HG03135 (cell line): Measurements from ENCODE around the gene TEPSIN.

Source experiments
- ATAC-seq: cut with Tn5 transposase; IDR thresholded peaks from one replicate; pipeline ENCODE4 v1.9.1; 2021; ENCODE audit warnings: mild to moderate bottlenecking, moderate library complexity; ENCODE audit not compliant: unreplicated experiment

The TEPSIN gene

DNA sequence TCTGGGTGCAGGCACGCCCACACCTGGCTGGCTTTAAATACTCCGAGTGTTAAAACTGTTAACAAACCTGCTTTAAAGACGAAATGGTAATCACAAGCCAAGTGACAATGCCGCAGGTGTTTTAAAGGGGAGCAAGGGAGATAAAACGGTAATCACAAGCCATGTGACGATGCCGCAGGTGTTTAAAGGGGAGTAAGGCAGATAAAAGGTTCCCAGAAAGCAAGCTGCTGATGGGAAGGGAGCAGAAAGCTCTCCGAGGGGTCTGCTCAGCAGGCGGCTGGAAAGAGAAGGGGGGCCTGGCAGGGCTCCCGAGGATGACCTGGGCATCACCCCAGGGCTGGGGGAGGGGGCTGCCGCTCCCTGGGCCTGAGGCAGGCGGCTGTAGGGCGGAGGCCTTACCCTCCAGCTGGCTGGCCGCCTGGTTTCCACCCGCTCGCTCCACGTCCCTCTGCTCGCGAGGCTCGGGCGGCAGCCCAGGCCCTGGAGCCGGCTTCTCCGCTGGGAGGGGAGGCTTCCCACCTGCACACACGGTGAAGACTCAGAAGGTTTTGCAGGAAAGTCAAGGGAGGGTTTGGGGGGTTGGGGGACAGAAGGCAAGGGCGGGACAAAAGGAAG is 12.3 kb upstream of the TEPSIN start:
- no peak for ATAC-seq

DNA sequence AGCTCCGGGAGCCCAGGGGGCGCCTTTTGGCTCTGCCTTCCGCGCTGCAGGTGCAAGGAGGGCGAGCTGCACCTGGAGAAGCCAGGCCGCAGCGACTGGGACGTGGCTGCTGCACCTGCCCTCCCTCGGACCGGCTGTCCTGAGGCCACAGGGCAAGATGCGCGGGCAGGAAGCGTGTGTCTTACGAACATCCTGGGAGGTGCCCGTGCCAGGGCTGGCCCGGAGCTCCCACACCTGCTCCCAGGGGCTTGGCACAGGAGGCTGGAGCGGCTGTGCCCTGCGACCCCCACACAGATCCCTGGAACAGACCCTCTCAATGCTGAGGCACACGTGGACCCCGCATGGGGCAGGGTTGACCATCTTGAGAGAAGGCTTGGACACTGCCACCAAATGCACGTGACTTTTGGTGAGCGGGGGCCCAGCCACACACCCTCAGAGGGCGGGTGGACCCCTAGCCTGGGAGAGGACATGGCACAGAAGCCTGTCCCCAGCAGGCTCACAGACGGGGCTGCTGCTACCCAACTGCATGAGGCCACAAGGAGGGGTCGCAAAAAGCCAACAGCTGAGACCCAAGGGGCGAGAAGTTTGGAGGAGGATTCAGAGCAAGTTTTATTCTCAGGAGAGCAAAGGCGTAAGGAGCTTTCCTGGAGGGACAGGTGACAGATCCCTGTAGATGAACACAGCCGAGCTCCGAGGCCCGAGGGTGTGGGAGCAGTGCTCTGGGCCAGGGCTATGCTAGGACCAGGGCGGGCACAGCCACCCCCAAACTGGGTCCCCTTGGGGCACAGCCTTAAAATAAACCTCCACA is 11.6 kb upstream of the TEPSIN start:
- no peak for ATAC-seq

DNA sequence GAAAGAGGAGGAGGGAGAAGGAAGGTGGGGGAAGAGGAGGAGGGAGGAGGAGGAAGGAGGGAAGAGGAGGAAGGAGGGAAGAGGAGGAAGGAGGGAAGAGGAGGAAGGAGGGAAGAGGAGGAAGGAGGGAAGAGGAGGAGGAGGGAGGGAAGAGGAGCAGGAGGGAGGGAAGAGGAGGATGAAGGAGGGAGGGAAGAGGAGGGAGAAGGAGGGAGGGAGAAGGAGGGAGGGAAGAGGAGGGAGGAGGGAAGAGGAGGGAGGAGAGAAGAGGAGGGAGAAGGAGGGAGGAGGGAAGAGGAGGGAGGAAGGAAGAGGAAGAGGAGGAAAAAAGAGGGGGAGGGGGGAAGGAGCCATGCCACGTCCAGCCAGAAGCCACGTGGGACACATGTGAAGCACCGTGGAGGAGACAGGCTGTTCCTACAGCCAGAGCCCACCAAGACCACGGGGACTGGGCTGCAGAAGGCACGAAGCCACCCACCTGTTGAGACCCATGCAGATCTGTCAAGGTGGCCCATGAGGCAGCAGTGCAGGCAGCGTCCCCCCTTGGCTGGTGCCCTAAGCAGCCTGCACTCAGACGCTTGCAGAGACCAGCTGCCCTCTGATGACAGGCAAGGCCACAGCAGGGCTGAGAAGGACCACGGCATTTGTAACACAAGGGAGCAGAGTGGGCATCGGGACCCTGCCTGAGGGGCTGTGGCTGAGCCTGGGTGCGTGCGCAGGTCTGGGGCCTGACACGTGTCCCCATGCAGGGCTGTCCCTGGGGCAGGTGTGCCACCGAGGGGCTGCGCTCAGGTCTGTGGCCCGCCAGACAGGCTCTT is 10.6 kb upstream of the TEPSIN start:
- no peak for ATAC-seq

DNA sequence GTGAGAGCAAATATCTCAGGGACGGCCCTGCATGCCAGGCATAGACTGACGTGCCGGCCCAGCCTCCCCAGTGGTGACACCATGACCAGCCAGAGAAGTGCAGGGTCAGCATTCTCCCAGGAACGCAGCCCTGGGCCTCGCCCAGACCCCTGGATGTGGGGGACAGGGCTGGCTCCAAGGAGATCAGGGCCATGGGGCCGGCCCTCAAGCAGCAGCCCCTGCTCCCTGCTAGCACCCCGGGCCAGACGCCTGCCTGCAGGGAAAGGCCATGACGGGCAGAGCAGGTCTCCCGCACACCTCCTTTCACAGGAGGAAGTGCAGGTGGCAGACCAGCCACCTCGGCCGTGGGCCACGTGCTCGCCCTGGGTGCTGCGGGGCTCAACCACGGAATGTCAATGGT is 9.8 kb upstream of the TEPSIN start:
- no peak for ATAC-seq

- ATAC-seq: no peak
Observed at GRCh38 chr17:81247339-81247990, 8.6 kb upstream of the TEPSIN start.

DNA sequence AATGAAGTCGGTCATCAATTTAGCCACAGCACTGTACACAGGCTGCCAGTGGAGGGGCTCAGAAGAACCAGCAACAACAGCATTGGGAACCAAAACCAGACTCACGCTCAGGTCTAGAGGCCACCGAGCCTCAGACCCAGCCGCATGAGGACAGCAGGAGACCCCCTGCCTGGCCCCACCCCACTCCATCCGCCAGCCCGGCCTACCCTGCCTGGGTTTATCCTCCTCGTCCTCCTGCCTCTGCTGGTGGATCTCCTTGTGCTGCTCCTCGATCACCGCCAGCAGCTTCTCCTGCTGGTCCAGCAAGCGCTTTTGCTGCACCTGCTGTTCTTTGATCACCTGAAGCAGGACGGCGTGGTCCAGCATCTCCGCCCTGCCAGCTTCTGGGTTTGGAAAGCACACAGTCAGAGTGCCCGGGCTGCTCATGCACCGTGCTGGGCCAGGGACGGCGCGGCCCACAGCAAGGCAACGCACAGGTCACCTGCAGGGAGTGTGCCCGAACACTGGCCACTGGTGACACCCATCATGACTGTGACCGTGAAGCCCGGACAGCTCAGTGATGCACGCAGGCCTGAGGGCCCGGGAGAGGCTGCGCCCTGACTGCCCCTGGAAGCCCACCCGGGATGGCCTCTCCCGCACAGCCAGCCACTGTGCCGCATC is 8.0 kb upstream of the TEPSIN start:
- ATAC-seq: no peak

DNA sequence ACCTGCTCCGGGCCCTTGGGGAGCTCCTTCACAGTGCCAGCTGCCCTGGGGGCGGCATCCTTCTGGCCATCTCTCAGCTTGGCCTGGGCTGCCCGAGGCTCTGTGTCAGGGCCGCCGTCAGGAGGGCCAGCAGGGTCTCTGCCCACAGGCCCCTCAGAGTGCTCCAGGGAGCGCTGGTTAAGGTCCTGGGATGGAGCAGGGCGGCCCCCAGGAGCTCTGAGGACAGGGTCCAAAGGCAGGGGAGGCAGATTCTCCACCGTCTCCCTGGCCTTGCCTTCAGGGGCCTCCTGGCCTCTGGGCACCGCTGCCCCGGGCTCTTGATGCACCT is 7.5 kb upstream of the TEPSIN start:
- ATAC-seq: no peak

DNA sequence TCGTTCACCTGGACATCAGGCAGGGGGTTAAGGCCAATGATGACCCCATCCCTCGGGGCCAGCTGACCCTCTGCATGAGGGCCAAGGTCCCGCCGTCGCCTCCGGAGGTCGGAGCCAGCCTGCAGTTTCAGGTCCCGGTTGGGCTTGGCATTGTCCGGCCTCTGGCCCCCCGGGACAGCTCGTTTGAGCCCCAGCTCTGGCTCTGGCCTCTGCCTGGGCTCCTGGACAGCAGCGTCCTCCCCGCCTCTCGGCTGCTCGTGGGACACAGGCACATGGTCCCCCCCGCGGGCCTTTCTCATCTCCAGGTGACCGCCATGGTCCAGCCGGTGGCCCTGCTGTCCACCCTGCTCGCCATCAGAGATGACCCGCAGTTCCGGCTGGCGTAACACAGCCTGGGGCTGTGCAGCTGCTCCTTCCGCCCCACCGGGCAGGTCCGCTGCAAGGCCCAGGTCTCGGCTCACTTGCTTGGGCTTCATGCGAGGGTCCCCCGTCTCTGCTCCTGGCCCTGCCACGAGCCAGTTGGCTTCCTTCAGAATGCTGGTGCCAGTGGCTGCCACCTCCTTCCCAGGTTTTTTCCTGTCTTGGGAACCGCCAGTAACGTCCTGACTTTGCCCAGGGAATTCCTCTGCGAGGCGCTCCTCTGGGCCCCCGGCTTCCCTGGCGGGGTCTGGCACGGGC is 6.9 kb upstream of the TEPSIN start:
- no peak for ATAC-seq

DNA sequence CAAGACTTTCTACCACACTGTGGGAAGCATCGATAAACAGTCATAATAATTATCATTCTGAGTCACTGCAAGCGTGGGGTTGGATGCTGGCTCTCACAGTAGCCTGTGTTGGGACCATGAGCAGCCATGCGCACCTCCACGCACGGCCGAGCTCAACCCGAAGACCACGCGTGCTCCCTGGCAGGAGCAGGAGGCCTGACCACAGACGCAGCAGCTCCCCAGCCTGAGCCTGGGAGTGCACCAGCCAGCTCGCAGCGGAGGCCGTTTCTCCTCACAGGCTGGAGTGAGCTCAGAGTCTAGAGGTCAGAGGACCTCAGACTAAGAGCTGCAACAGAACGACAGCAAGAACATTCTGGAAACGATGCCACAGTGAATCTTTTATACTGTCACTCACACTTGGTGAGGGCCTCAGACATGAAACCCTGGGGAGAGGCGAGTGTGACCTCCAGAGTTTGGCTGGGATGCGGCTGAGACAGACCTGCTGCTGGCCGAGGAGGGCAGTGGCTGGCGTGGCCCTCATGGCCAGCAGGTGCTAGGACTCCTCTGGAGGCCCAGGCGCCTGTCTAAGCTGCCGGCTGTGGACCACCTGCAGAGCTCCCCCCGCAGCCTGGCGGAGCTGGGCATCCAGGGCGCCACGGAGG is 6.3 kb upstream of the TEPSIN start:
- no peak for ATAC-seq

DNA sequence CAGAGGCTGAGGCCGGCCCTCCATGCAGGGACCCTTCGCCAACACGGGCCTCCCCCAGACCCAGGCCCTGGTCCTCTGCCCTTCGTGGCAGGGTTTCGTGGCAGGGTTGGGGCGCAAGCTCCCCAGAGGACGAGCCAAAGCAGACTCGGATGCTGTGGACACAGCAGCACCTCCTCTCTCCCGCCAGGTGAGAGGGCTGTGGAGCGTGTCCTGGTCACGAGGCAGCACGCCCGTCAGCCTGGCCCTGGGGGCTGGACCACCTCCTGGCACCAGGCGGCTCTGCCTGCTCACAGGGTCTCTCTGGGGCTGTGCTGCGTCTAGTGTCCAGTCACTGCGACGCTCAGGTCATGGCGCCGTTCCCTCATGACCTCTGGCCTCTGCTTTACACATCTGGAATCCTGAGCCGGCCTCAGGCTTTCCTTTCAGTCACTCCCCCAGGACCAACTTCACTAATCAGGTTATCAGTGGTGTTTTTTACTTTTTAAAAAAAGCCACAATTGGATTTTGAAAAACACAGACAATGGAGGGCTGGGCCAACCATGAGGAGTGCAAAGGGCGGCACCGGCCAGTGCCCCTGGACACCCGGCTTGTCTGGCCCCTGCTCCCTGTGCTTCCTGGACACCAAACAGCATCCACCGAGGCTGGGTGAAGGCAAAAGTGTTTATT is 5.6 kb upstream of the TEPSIN start:
- ATAC-seq: no peak

GRCh38 chr17:81243333-81243664 is 4.4 kb upstream of the TEPSIN start:
- ATAC-seq: no peak

GRCh38 chr17:81242421-81243332 is 3.8 kb upstream of the TEPSIN start:
- no peak for ATAC-seq

DNA sequence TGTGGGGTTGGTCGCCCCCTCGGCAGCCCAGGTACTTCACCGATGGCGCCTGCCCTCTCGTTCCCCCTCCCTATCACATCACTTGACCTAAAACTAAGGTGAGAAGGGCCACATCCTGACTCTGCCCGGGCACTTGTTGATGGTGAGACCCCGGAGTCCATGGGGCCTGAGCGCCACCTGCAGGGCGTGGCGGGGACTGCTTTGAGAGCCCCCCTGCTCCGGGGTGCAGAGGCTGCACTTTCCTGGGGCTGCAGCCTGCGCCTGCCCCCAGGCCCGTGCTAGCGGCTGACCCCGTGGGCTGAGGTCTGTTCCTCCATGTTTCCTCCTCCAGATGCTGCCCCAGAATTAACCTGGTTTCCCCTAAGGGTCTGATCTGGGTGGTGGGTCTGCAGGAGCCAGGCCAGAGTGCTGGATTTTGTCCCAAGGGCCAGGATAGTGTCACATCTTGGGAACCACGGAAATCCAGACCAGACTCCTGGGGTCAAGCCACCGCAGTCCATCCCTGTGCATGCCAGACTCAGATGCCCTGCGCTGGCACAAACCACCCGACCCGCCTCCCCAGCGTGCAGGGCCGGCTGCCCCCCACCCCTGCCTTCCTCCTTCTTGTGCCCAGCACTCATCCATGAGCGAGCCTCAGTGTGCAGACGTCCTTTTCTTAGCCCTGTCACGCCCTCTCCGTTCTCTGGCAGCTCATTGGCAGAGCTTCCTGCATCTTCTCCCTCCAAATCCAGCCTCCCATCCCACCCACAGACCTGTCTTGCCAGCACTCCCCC is 3.0 kb upstream of the TEPSIN start:
- no peak for ATAC-seq

DNA sequence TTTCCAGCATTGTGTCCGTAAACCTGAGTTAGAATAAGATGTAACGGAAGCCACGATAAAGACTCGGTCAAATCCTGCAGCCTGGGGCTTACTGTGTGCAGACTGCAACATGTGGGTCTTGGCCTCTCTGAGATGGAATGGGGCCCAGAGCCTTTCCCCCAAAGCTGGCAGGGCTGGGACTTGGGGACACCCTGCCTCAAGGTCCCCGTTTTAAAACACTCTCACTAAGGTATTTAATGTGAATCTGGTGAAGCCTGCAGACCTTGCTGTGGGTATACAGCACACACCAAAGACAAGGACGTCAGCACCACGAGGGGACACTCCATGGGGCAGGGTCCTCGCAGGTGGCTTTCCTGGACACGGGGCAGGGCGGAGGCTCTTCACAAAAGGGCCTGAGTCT is 2.3 kb upstream of the TEPSIN start:
- ATAC-seq: no peak

- ATAC-seq: no peak
Observed at GRCh38 chr17:81240761-81241160, 1.9 kb upstream of the TEPSIN start.

DNA sequence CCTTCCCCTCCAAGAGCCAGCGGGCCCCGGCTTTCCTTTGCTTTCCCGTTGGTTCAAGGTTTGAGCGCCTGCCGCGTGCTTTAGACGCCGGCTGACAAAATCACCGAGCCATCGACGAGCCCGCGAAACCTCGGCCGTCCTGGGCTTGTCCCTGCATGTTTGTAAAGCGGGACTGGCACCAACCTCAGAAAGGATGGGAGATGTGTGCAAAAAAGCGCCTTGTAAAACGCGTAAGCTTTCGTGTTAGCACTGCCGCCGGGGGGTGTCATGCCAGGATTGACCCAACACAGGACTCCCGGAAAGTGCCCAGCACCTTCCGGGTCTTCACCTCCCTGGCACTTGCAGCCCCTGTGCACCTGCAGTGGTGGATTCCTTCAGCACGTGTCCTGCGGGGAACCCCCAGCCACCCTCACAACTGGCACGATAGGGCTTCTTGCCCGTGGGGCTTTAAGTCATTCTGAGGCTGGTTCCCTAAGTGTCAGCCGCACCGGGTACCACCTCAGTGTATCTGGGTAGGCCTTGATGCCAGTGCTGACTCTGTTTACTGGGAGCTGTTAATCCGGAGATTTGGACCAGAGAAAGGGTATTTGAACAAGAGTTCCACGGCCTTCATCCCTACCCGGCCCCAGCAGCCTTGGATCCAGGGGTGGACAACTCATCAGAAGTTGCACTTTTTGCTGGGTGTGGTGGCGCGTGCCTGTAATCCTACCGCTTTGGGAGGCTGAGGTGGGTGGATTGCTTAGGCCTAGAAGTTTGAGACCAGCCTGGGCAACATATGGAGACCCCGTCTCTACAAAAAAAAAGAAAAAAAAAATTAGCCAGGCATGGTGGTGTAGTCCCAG is 1.1 kb upstream of the TEPSIN start:
- ATAC-seq: no peak

DNA sequence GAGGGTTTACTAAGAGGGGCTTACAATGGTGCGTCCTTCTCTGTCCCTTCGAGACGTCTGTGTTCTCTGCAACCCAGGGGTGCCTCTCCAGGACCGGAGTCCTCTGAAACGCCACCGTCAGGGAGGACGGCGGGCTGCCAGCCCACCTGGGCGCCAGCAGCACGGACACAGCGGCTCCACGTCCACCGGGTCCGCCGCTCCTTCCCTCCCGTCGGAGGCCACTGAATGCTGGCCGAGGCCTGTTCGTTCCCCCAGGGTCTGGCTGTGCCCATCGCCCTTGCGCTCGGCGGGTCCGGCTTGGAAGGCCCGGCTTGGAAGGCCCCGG is 403 bp downstream of the TEPSIN start:
- no peak for ATAC-seq
